GM18517 (cell line): ENCODE data around the gene STRIP1.
"Not testable (repeated sequence)": the region's sequence is repeated elsewhere in the genome, so short reads cannot be mapped to it uniquely, and the experiment has no call there.

Experiments used
- ATAC-seq: cut with Tn5 transposase; IDR thresholded peaks from one replicate; pipeline ENCODE4 v1.9.1; 2021; ENCODE audit warnings: mild to moderate bottlenecking, moderate library complexity; ENCODE audit not compliant: unreplicated experiment

STRIP1 gene

GRCh38 chr1:110008971-110009565, 25.4 kb upstream of the STRIP1 start:
- ATAC-seq: no peak

DNA sequence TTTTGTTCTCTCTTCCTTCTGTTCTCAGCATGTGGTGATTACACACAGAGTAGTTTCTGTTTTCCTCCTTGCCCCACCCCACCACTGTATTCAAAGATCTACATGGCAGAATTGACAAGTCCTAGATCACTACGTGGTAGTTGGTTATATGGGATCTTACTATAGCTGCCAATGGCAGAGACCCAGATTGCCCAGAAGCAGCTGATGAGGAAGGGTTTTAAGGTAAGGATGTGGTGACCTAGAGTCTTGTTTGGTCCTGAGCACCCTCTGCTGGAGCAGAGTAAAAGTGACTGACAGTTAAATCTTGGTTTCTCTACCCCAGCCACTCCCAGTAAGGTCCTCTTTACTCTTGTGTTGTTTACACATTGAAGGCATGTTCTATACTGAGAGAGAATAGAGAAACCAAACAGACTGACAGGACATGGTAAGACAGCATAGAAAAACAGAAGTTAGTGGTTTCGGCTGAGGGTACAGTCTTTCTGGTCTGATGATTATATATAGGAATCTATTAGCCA, 22.8 kb upstream of the STRIP1 start:
- peak; percentile 99 for ATAC-seq

DNA sequence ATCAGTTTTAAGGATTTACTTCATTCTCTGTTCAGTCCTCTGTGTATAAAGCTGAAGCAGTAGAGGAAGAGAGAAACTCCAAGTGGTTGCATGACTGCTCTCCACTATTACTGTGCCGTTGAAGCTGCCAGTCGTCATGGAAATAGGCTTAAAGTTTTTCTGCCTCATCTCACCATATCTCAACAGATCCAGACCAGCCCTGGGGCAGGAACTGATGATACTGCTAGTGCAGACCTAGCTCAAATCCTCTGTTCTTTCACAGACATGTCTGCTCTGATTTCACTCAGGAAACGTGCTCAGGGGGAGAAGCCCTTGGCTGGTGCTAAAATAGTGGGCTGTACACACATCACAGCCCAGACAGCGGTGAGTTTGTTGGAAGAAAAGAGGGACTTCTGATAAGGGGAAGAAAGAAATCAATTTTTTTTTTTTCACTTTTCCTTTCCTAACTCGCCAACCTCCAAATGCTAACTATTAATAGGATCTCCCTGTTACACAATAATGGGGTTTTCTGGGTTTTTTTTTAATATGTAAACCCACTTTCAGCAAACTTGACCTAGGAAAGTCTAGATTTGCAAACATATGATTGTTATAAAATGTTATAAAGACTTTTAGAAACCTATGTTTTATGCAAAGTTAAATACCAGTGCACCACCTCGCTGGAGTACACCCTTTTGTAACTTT, 22.2 kb upstream of the STRIP1 start:
- ATAC-seq: peak; percentile 68

GRCh38 chr1:110017792-110018191, 16.6 kb upstream of the STRIP1 start:
- no peak for ATAC-seq

GRCh38 chr1:110018396-110018795, 16.0 kb upstream of the STRIP1 start:
- ATAC-seq: no peak

GRCh38 chr1:110019770-110020169, 14.7 kb upstream of the STRIP1 start:
- ATAC-seq: no peak

DNA sequence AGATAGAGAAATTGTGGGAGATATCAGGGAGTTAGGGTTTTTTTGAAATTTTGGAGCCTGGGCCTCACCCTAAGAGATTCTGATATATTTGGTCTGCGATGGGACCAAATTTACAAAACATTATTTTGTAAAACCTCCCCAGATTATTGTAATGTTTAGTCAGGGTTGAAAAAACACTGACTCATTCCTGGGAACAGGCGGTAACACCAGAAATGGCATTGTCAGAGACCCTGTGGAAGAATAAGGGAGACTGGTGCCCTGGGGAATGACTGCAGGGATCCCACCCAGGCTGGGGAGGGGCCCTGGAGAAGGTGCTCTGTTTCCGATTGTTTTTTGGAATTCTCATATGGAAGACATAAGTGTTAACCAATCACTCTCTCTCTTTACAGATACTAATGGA, 13.1 kb upstream of the STRIP1 start:
- ATAC-seq: no peak

- no peak for ATAC-seq
Measured at GRCh38 chr1:110024613-110025012, 9.8 kb upstream of the STRIP1 start.

- ATAC-seq: not testable (repeated sequence)
Measured at GRCh38 chr1:110030687-110031086, 3.7 kb upstream of the STRIP1 start.

DNA sequence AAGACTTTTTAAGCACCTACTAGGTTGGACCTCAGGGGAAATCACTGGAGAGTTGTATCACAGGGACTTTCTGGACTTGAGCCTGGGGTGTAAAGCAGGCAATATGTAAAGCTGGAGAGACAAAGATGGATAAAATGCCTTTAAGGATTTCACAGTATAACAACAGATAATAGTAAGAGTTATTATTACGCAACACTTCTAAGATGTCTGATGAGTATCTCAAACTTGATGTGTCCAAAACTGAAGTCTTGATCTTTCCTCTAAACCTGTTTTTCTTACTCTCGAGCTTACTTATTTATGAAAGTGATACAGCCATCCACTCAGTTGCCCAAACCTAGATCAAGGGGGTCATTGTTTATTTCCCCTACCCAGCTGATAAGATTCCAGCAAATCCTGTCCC, 2.1 kb upstream of the STRIP1 start:
- no peak for ATAC-seq

- no peak for ATAC-seq
Measured at GRCh38 chr1:110033421-110033820, 1.0 kb upstream of the STRIP1 start.

GRCh38 chr1:110034040-110034450, 379 bp upstream of the STRIP1 start:
- no peak for ATAC-seq

GRCh38 chr1:110035236-110035752, 870 bp downstream of the STRIP1 start:
- ATAC-seq: peak; percentile 10

GRCh38 chr1:110038271-110038670, 3.8 kb downstream of the STRIP1 start:
- ATAC-seq: no peak

GRCh38 chr1:110039641-110040040, 5.2 kb downstream of the STRIP1 start:
- ATAC-seq: no peak

GRCh38 chr1:110040548-110040947, 6.1 kb downstream of the STRIP1 start:
- no peak for ATAC-seq

DNA sequence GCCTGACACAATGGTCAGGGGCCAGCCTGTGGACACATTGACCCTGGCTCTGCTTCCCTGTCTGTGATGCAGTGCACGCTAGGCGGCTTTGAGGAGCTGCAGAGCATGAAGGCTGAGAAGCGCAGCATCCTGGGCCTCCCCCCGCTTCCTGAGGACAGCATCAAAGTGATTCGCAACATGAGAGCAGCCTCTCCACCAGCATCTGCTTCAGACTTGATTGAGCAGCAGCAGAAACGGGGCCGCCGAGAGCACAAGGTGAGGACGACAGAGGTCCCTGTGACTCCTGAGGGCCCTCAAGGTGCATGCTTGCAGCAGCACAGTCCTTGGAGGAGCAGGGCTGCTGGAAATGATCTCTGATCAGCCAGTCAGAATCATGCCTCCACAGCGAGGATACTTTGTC, 8.6 kb downstream of the STRIP1 start:
- ATAC-seq: no peak

DNA sequence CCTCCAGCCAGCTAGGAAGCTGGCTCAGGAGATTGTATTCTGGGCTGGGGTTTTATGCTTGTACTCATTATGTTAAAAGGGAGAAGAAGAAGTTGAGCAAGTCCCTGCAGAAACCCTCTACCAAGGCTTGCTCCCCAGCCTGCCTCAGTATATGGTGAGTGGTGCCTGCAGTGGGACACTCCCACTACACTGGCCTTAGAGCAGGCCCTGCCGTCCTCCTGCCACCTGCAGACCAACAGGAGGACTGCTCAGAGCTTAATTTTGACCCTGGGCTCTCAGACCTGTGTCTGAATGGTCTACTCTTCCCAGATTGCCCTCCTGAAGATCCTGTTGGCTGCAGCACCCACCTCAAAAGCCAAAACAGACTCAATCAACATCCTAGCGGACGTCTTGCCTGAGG, 13.0 kb downstream of the STRIP1 start:
- no peak for ATAC-seq

DNA sequence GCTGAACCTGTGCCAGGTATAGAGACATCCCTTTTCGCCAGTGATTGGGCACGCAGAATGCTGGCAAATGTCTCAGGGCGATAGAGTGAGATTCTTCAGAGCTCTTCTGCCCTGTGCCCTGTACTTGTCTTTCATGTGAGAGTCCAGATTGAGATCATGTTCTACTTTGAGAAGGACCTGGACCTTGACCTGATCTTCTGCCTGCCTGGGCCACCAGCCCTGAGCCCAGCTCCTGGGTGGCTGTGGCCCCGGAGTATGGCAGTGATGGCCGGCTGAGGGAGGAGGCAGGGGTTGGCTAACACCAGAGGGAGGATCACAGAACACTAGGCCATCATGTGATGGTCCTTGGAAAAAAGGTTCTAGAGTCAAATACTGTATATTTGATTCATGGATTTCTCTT, 13.8 kb downstream of the STRIP1 start:
- no peak for ATAC-seq

DNA sequence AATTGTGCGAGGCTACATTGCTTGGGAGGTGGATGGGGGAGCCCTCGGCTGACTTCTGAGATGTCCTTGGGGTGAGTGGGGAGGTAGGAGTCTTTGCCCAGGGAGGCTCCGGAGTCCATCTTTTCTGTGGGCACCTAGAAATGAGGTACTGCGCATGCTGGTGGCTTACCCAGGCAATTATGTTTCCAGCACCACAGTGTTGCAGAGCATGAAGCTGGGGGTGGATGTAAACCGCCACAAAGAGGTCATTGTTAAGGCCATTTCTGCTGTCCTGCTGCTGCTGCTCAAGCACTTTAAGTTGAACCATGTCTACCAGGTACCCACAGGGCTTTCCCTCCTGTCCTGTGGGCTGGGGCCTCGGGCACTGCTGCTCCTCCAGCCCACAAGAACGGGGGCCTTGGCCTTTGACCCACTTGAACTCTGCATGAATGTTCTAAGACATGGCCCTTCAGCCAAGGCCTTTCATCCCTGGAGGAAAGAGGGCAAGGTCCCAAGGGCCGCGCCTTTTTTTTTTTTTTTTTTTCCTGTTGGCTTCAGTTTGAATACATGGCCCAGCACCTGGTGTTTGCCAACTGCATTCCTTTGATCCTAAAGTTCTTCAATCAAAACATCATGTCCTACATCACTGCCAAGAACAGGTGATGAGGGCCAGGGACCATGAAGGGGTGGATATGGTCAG, 14.6 kb downstream of the STRIP1 start:
- ATAC-seq: no peak

- no peak for ATAC-seq
Measured at GRCh38 chr1:110049801-110050601, 15.6 kb downstream of the STRIP1 start.
